HCT116 (cell line): ENCODE measurements around the gene MYO10. TPM values are rescaled to one million over a fixed set of nuclear protein-coding genes. Genes with fewer than 3 reads are reported as not detected.

Experiments
- ATAC-seq: fragments of 200-7000 bp; cut with Tn5 transposase; 2 replicates; pipeline ENCODE4 v1.9.1; 2020; ENCODE audit warnings: mild to moderate bottlenecking, moderate library complexity
- BruUV-seq: library from RNA; stranded (reverse); fragments of 400-500 nt; replicated peaks from 2 replicates; lab custom pipeline; 2021; lab: Mats Ljungman, UMichigan
- CTCF ChIA-PET: fragments of 300-600 bp; sonication (Branson Sonifier 250); formaldehyde crosslinking; loops from one replicate; lab custom pipeline; 2021; ENCODE audit warnings: antibody characterized with exemption; lab: Charles Lee
- POLR2A ChIA-PET: fragments of 300-600, 350-600 bp; sonication (Branson Sonifier 250); formaldehyde crosslinking; loops from one replicate; lab custom pipeline; 2021; ENCODE audit warnings: antibody characterized with exemption; lab: Charles Lee
- RAD21 ChIA-PET, 2 experiments: fragments of 300-600 bp; sonication (Branson Sonifier 250); formaldehyde crosslinking; loops; one replicate each; lab custom pipeline; 2023; ENCODE audit warnings: low total read pairs in 2 of 2; ENCODE audit not compliant: uncharacterized antibody in 2 of 2, unreplicated experiment in 2 of 2, low non-redundant PET in 1 of 2; lab: Charles Lee
- DNase-seq: peaks from one replicate; pipeline ENCODE4 v3.0.0-alpha.2; 2010; ENCODE audit warnings: low read depth, low spot score
- H2AFZ ChIP-seq: fragments of 200-600 bp; shearing (Covaris generic), sonication (generic); 2 replicates; pipeline ENCODE4 v1.6.1; 2017; ENCODE audit warnings: low read depth, mixed run types, mixed read lengths, antibody characterized with exemption, low read length; ENCODE audit not compliant: poor library complexity, severe bottlenecking
- H3K27ac ChIP-seq: 2 replicates; pipeline ENCODE4 v1.5.1; 2012; ENCODE audit warnings: low read depth, low read length
- H3K27me3 ChIP-seq: fragments of 200-600 bp; sonication (generic); 2 replicates; pipeline ENCODE4 v1.6.1; 2016; ENCODE audit warnings: mixed run types, low read length, mixed read lengths; ENCODE audit not compliant: insufficient read depth
- H3K36me3 ChIP-seq, 2 experiments: fragments of 200-500 bp in 1 of 2; fragments of 200-600 bp in 1 of 2; sonication (Bioruptor generic) in 1 of 2; sonication (generic) in 1 of 2; 2 replicates each; pipeline versions ENCODE4 v1.5.1 to v1.6.1; 2014 to 2016; ENCODE audit warnings: low read length in 2 of 2, inconsistent platforms in 1 of 2, mixed read lengths in 1 of 2, mixed run types in 1 of 2; ENCODE audit not compliant: insufficient read depth in 2 of 2, control insufficient read depth in 1 of 2
- H3K4me1 ChIP-seq, 2 experiments: fragments of 200-600 bp in 1 of 2; sonication (generic) in 1 of 2; 2 replicates each; pipeline versions ENCODE4 v1.5.1 to v1.6.1; 2012 to 2017; ENCODE audit warnings: low read length in 2 of 2, inconsistent platforms in 1 of 2, mild to moderate bottlenecking in 1 of 2, mixed read lengths in 1 of 2, mixed run types in 1 of 2, moderate library complexity in 1 of 2; ENCODE audit not compliant: insufficient read depth in 2 of 2, control insufficient read depth in 1 of 2
- H3K4me2 ChIP-seq: fragments of 200-600 bp; sonication (generic); 2 replicates; pipeline ENCODE4 v1.6.1; 2017; ENCODE audit warnings: mixed run types, low read length, mixed read lengths
- H3K4me3 ChIP-seq, 2 experiments: fragments of 200-600 bp in 1 of 2; sonication (generic) in 1 of 2; replicated peaks in 1 of 2; 2 replicates each; pipeline ENCODE4 v1.5.1; 2011 to 2016; ENCODE audit warnings: low read length in 2 of 2, control low read depth in 1 of 2, low read depth in 1 of 2, mild to moderate bottlenecking in 1 of 2, mixed read lengths in 1 of 2, mixed run types in 1 of 2
- H3K79me2 ChIP-seq: fragments of 200-600 bp; sonication (generic); 2 replicates; pipeline ENCODE4 v1.6.1; 2017; ENCODE audit warnings: mild to moderate bottlenecking, mixed run types, low read length, moderate library complexity, mixed read lengths; ENCODE audit not compliant: insufficient read depth
- H3K9ac ChIP-seq: fragments of 200-600 bp; sonication (generic); 2 replicates; pipeline ENCODE4 v1.6.1; 2016; ENCODE audit warnings: low read length, mixed read lengths
- H3K9me2 ChIP-seq: fragments of 200-600 bp; sonication (generic), shearing (Covaris generic); 2 replicates; pipeline ENCODE4 v1.6.1; 2017; ENCODE audit warnings: mixed run types, mild to moderate bottlenecking, moderate library complexity; ENCODE audit not compliant: insufficient read depth
- H3K9me3 ChIP-seq, 2 experiments: fragments of 200-500 bp in 1 of 2; fragments of 200-600 bp in 1 of 2; sonication (Bioruptor generic) in 1 of 2; sonication (generic) in 1 of 2; 2 replicates each; pipeline ENCODE4 v1.6.1; 2014 to 2017; ENCODE audit warnings: low read length in 2 of 2, mixed read lengths in 2 of 2, inconsistent platforms in 1 of 2, low read depth in 1 of 2, mild to moderate bottlenecking in 1 of 2, mixed run types in 1 of 2, moderate library complexity in 1 of 2; ENCODE audit not compliant: control insufficient read depth in 1 of 2, insufficient read depth in 1 of 2
- H4K20me1 ChIP-seq: fragments of 200-600 bp; sonication (generic), shearing (Covaris generic); 2 replicates; pipeline ENCODE4 v1.6.1; 2017; ENCODE audit warnings: mixed run types, mild to moderate bottlenecking, moderate library complexity; ENCODE audit not compliant: insufficient read depth
- ATF3 ChIP-seq: IDR thresholded peaks from 2 replicates; pipeline ENCODE4 v1.6.1; 2012
- CBX3 ChIP-seq: IDR thresholded peaks from 2 replicates; pipeline ENCODE4 v1.6.1; 2012; ENCODE audit warnings: low read depth
- EGR1 ChIP-seq: IDR thresholded peaks from 2 replicates; pipeline ENCODE4 v1.6.1; 2012; ENCODE audit warnings: low read depth
- ELF1 ChIP-seq: IDR thresholded peaks from 2 replicates; pipeline ENCODE4 v1.6.1; 2012; ENCODE audit warnings: low read depth, borderline replicate concordance
- EZH2 ChIP-seq: fragments of 200-600 bp; sonication (generic); IDR thresholded peaks from 2 replicates; pipeline ENCODE4 v1.6.1; 2017; ENCODE audit warnings: antibody characterized with exemption, mixed run types
- EZH2phosphoT487 ChIP-seq: fragments of 200-600 bp; IDR thresholded peaks from 2 replicates; pipeline ENCODE4 v1.6.1; 2018; ENCODE audit warnings: antibody characterized with exemption, borderline replicate concordance
- FOSL1 ChIP-seq: IDR thresholded peaks from 2 replicates; pipeline ENCODE4 v1.6.1; 2012; ENCODE audit warnings: low read depth
- RAD21 ChIP-seq: IDR thresholded peaks from 2 replicates; pipeline ENCODE4 v1.6.1; 2012; ENCODE audit warnings: low read depth, mild to moderate bottlenecking
- SIN3A ChIP-seq: IDR thresholded peaks from 2 replicates; pipeline ENCODE4 v1.6.1; 2012; ENCODE audit warnings: low read depth
- SRF ChIP-seq: IDR thresholded peaks from 2 replicates; pipeline ENCODE4 v1.6.1; 2012; ENCODE audit warnings: low read depth
- TCF7L2 ChIP-seq: IDR thresholded peaks from 2 replicates; pipeline ENCODE4 v1.7.0; 2011; ENCODE audit warnings: borderline replicate concordance, inconsistent platforms; ENCODE audit not compliant: insufficient read depth, insufficient read length; ENCODE audit errors: extremely low read depth
- YY1 ChIP-seq: IDR thresholded peaks from 2 replicates; pipeline ENCODE4 v1.6.1; 2011; ENCODE audit warnings: low read length, low read depth, moderate library complexity, mild to moderate bottlenecking; ENCODE audit not compliant: insufficient replicate concordance; ENCODE audit errors: extremely low read depth
- ZFX ChIP-seq: fragments of 450-650 bp; IDR thresholded peaks from 2 replicates; pipeline ENCODE4 v1.6.1; 2017
- ZNF274 ChIP-seq: fragments of 200-500 bp; sonication (Bioruptor generic); IDR thresholded peaks from 2 replicates; pipeline ENCODE4 v1.6.1; 2014; ENCODE audit warnings: mild to moderate bottlenecking, low read depth, low read length, inconsistent platforms
- intact Hi-C: fragments of 100-400 bp; cut with micrococcal nuclease; formaldehyde crosslinking; loops from 2 replicates; pipeline ENCODE4 v1.10.0; 2022
- total RNA-seq: library from RNA; stranded (reverse); gene quantifications from one replicate; pipeline ENCODE4 v1.2.1, GENCODE V29; 2021; ENCODE audit not compliant: unreplicated experiment

The MYO10 gene
- total RNA-seq, 1 experiment from 2014 or later, result 34.9 TPM

- TF ChIP-seq YY1, result no peak
- TF ChIP-seq RAD21, result no peak
- no peak for TF ChIP-seq ZNF274
- TF ChIP-seq ELF1, result no peak
- no peak for TF ChIP-seq CBX3
Observed at GRCh38 chr5:16930496-16930895, 5.6 kb downstream of the MYO10 start (continued).

GRCh38 chr5:16929831-16930230 is 6.3 kb downstream of the MYO10 start:
- POLR2A ChIA-PET, result no interaction called here
- no TSS peak for BruUV-seq
- H3K36me3 ChIP-seq, result no peaks in the 10 kb centered on the region

GRCh38 chr5:16929347-16929746 is 6.7 kb downstream of the MYO10 start:
- Histone ChIP-seq H3K9me2 (no peaks in the 10 kb centered on the region), H3K4me1 (peaks cover 20 to 29% of the 10 kb centered on the region in 2 experiments), H4K20me1 (peaks cover 3% of the 10 kb centered on the region; the same call in 1 of the 2 replicates), H3K4me3 (no peak overlapping the region), H3K27me3 (no peaks in the 10 kb centered on the region), H3K4me2 (no peak overlapping the region), H2AFZ (no peak overlapping the region), H3K27ac (no peak overlapping the region), H3K9ac (no peak overlapping the region), H3K9me3 (no peaks in the 10 kb centered on the region), H3K36me3 (no peaks in the 10 kb centered on the region), H3K79me2 (peaks cover 89% of the 10 kb centered on the region)
- no TSS peak for BruUV-seq
- ATAC-seq (no peak), DNase-seq (no peak)
- ChIA-PET CTCF (no interaction called here), POLR2A (no interaction called here), RAD21 (no interaction called here)
- no peak for TF ChIP-seq EGR1
- no peak for TF ChIP-seq SIN3A
- no peak for TF ChIP-seq TCF7L2
- TF ChIP-seq ATF3, result no peak
- TF ChIP-seq CBX3, result no peak
- TF ChIP-seq ZFX, result no peak
- TF ChIP-seq ELF1, result no peak
- no peak for TF ChIP-seq SRF
- no peak for TF ChIP-seq FOSL1
- no peak for TF ChIP-seq EZH2phosphoT487
- no peak for TF ChIP-seq EZH2
- intact Hi-C loops, result no loop called here

More at GRCh38 chr5:16929831-16930230, 6.3 kb downstream of the MYO10 start:
- ChIA-PET RAD21 (no interaction called here), CTCF (no interaction called here)
- Histone ChIP-seq H3K79me2 (peaks cover 91% of the 10 kb centered on the region), H4K20me1 (peaks cover 8% of the 10 kb centered on the region; the same call in 1 of the 2 replicates), H3K4me2 (no peak overlapping the region), H3K9me2 (no peaks in the 10 kb centered on the region), H3K9ac (no peak overlapping the region), H3K9me3 (no peaks in the 10 kb centered on the region), H3K27me3 (no peaks in the 10 kb centered on the region), H3K27ac (no peak overlapping the region), H3K4me3 (no peak overlapping the region), H2AFZ (no peak overlapping the region), H3K4me1 (peaks cover 25 to 33% of the 10 kb centered on the region in 2 experiments)
- ATAC-seq (no peak), DNase-seq (no peak)
- no peak for TF ChIP-seq TCF7L2
- TF ChIP-seq YY1, result no peak
- TF ChIP-seq SIN3A, result no peak
- no peak for TF ChIP-seq CBX3
- intact Hi-C loops, result no loop called here
